Peyer's patch (tissue), 4 donors: ENCODE results near the gene ABLIM1.

Experiments
- POLR2A ChIP-seq, 2 donors: fragments of 450-650 bp; IDR thresholded peaks; one replicate each; pipeline ENCODE4 v1.5.1; 2017; ENCODE audit warnings: antibody characterized with exemption in 2 of 2, mild to moderate bottlenecking in 2 of 2, moderate library complexity in 2 of 2
- TF ChIP-seq, protein P1 (sequence below), 6 experiments: fragments of 450-650 bp in 4 of 6; fragments of 200-600 bp in 2 of 6; sonication (generic) in 1 of 6; IDR thresholded peaks; one replicate each; pipeline ENCODE4 v1.5.1; 2017 to 2019; ENCODE audit warnings: antibody characterized with exemption in 6 of 6, mild to moderate bottlenecking in 3 of 6, moderate library complexity in 1 of 6

DNA sequence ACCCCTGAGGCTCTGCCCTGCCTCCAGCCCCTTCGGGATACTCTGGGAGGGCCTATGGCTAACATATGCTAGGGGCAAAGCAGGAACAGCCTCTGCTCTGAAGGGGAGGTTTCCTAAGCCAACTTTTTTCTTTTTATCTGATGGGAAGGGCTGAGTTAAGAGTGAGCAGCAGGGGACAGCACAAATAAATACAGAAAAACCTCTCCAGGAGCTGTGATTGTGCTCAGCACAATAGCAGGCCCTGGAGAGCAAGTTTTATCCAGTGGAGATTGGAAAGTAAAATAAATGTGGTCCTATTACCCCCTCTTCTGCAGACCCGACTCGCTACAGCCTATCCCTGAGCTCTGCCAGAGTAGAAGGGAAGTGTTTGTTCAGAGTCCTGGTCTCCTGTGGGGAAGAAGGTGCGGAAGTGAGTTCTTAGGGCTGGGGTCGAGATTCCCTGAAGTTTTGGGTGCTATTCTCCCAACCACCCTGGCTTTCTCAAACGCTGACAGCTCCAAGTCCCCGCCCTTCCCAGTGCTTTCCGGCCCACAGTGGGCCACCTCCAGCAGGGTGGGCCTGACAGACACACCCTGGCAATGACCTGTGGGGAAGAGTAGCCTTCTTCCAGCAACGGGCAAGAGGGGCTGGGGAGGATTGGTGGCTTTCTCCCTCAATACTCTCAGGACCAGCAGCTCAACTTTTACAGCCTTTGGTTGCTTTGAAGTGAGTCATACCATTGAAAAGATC lies 230.8 kb downstream of the ABLIM1 start:
- no peak for TF ChIP-seq POLR2A (IDR thresholded peaks at IDR 0.05)
- TF ChIP-seq, protein P1, sequence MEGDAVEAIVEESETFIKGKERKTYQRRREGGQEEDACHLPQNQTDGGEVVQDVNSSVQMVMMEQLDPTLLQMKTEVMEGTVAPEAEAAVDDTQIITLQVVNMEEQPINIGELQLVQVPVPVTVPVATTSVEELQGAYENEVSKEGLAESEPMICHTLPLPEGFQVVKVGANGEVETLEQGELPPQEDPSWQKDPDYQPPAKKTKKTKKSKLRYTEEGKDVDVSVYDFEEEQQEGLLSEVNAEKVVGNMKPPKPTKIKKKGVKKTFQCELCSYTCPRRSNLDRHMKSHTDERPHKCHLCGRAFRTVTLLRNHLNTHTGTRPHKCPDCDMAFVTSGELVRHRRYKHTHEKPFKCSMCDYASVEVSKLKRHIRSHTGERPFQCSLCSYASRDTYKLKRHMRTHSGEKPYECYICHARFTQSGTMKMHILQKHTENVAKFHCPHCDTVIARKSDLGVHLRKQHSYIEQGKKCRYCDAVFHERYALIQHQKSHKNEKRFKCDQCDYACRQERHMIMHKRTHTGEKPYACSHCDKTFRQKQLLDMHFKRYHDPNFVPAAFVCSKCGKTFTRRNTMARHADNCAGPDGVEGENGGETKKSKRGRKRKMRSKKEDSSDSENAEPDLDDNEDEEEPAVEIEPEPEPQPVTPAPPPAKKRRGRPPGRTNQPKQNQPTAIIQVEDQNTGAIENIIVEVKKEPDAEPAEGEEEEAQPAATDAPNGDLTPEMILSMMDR (IDR thresholded peaks at IDR 0.05), result no peak
